Fibroblast of lung (primary cell): ENCODE data around the gene COBL.

Experiments
- CTCF ChIP-seq, 2 donors: IDR thresholded peaks in 1 of 2; conservative IDR thresholded peaks in 1 of 2; 1 replicate in 1 of 2; 2 replicates in 1 of 2; pipeline ENCODE4 v1.5.1; 2011 to 2012; ENCODE audit warnings: low read length in 2 of 2, control low read depth in 1 of 2, inconsistent platforms in 1 of 2, low read depth in 1 of 2, mild to moderate bottlenecking in 1 of 2
- EZH2 ChIP-seq: IDR thresholded peaks from 2 replicates; pipeline ENCODE4 v1.5.1; 2012; ENCODE audit warnings: low read length, control low read depth, mild to moderate bottlenecking; ENCODE audit errors: missing control alignments

DNA sequence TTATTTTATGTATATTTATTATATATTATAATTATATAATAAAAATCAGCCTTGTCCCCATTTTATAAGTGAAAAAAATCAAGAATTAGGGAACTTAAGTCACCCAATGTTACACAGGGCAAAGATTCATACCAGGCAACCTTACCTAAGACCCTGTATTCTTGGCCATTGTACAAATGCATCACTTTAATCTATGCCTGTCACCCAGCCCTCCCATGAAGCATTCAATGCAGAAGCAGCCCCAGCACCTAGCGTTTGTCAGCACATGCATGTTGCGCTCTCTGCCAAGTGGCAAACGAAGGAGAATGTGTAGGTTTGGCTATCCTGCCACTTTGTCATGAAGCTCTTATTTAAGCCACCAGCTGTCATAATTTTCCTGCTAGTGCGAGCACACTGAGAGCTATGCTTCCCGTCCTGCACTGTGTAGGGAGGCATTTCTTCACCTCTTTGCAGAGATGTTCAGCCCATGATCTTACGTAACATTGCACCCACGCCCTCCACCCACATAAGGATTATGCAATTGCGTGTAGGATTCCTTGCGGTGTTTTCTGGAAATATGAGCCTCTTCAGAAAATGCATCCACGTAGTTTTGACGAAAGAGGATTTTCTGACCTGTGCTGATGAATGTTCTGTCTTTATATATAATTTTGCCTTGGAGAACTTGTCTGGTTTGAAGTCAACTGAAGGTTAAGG, 7.7 kb upstream of the COBL start:
- TF ChIP-seq CTCF (conservative IDR thresholded peaks at IDR 0.05 in 1 of 2, IDR thresholded peaks at IDR 0.05 in 1 of 2; ENCODE audit: low read depth in 1 of 2, low read length in 2 of 2): no peak
- TF ChIP-seq EZH2: no peak
